HG03521 (cell line): Measurements from ENCODE around the gene AAGAB.

ENCODE experiments used
- ATAC-seq: cut with Tn5 transposase; IDR thresholded peaks from one replicate; pipeline ENCODE4 v1.9.1; 2021; ENCODE audit warnings: mild to moderate bottlenecking, moderate library complexity; ENCODE audit not compliant: unreplicated experiment

AAGAB gene

GRCh38 chr15:67190326-67190725, 64.1 kb downstream of the AAGAB start:
- ATAC-seq = no peak

GRCh38 chr15:67189326-67190051, 65.0 kb downstream of the AAGAB start:
- ATAC-seq = no peak

- no peak for ATAC-seq
These were observed 65.8 kb downstream of the AAGAB start for GRCh38 chr15:67188551-67189218.

- no peak for ATAC-seq
These were observed 67.1 kb downstream of the AAGAB start for GRCh38 chr15:67187351-67187854.

GRCh38 chr15:67186688-67187087, 67.8 kb downstream of the AAGAB start:
- ATAC-seq = no peak

GRCh38 chr15:67186226-67186649, 68.2 kb downstream of the AAGAB start:
- no peak for ATAC-seq

- ATAC-seq = no peak
These were observed 68.7 kb downstream of the AAGAB start for GRCh38 chr15:67185621-67186225.

GRCh38 chr15:67185051-67185450, 69.4 kb downstream of the AAGAB start:
- ATAC-seq = no peak

GRCh38 chr15:67184208-67184925, 70.1 kb downstream of the AAGAB start:
- no peak for ATAC-seq

- no peak for ATAC-seq
These were observed 70.9 kb downstream of the AAGAB start for GRCh38 chr15:67183443-67184169.

GRCh38 chr15:67181221-67181639, 73.2 kb downstream of the AAGAB start:
- ATAC-seq = no peak

- no peak for ATAC-seq
These were observed 73.8 kb downstream of the AAGAB start for GRCh38 chr15:67180514-67181191.

GRCh38 chr15:67180035-67180434, 74.4 kb downstream of the AAGAB start:
- ATAC-seq = no peak

GRCh38 chr15:67179411-67179995, 75.0 kb downstream of the AAGAB start:
- ATAC-seq = no peak

GRCh38 chr15:67178569-67179210, 75.8 kb downstream of the AAGAB start:
- ATAC-seq = no peak

- ATAC-seq = no peak
These were observed 76.7 kb downstream of the AAGAB start for GRCh38 chr15:67177752-67178151.

GRCh38 chr15:67176195-67176971, 78.1 kb downstream of the AAGAB start:
- no peak for ATAC-seq

GRCh38 chr15:67175643-67176071, 78.8 kb downstream of the AAGAB start:
- no peak for ATAC-seq
